Subcutaneous adipose tissue (tissue), 4 donors: ENCODE results near the gene TGM5. TPM values are rescaled to one million over a fixed set of nuclear protein-coding genes. Genes with fewer than 3 reads are reported as not detected.

Source experiments
- total RNA-seq, 4 donors: library from RNA; depleted of rRNA; stranded (reverse); fragments of >200 nt; gene quantifications; one replicate each; pipeline ENCODE4 v1.1.0, GENCODE V29; 2016
- TF ChIP-seq, protein P1 (sequence below): fragments of 450-650 bp; IDR thresholded peaks from one replicate; pipeline ENCODE4 v1.5.1; 2016; ENCODE audit warnings: low read depth, mild to moderate bottlenecking, control low read depth, antibody characterized with exemption, moderate library complexity

Gene TGM5
- total RNA-seq, 4 donors from 2014 or later = 0.22 to 4.7 (median 1.0) TPM; not detected in 1

DNA sequence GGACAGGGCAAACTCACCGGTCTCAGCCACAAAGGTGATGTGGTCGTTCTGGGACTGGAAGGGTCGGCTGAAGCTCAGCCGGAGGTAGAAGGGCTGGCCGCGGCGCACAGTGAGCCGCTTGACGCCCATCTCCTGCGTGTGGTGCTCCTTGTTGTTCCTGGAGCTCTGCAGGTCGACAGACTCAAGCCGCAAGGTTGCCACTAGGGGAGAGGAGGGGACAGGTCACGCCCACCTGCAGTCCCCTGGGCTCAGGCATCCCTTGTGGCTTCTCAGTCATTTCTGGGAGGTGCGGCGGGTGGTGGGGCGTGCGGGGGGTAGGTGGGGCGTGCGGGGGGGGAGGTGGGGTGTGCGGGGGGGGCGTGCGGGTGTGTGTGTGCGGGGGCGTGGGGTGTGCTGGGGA lies 26.7 kb upstream of the TGM5 start:
- TF ChIP-seq, protein P1, sequence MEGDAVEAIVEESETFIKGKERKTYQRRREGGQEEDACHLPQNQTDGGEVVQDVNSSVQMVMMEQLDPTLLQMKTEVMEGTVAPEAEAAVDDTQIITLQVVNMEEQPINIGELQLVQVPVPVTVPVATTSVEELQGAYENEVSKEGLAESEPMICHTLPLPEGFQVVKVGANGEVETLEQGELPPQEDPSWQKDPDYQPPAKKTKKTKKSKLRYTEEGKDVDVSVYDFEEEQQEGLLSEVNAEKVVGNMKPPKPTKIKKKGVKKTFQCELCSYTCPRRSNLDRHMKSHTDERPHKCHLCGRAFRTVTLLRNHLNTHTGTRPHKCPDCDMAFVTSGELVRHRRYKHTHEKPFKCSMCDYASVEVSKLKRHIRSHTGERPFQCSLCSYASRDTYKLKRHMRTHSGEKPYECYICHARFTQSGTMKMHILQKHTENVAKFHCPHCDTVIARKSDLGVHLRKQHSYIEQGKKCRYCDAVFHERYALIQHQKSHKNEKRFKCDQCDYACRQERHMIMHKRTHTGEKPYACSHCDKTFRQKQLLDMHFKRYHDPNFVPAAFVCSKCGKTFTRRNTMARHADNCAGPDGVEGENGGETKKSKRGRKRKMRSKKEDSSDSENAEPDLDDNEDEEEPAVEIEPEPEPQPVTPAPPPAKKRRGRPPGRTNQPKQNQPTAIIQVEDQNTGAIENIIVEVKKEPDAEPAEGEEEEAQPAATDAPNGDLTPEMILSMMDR = no peak

DNA sequence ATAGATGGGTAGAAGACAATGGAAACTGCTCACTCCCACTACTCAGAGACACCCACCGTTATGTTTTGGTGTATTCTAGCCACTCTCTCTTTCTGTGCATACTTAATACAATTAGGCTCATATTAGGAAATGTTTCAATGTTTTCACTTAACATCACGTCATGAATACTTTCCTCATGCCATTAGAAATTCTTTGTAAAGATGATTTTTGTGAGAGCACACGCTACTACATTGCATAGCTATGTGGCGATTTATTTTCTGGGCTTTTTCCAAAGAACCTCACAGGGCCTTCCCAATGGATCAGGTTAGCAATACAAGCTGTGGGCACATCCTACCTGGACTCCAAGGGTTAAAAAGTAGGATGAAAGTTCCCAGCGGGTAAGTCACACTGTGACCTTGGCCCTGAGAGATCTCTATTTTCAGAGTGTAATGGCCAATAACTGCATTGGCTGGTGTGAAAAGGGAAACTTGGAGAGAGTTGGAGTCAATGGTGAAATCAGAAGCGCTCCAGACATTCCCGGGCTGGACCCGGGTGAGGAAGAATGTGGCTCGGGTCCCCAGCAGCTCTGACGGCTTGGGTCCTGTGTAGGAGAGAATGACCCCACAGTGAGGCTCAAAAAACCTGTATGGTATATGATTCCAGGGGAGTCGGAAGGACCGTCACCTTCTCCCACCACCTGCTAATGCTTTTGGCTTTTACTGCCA lies 25.8 kb upstream of the TGM5 start:
- TF ChIP-seq, protein P1 = no peak

DNA sequence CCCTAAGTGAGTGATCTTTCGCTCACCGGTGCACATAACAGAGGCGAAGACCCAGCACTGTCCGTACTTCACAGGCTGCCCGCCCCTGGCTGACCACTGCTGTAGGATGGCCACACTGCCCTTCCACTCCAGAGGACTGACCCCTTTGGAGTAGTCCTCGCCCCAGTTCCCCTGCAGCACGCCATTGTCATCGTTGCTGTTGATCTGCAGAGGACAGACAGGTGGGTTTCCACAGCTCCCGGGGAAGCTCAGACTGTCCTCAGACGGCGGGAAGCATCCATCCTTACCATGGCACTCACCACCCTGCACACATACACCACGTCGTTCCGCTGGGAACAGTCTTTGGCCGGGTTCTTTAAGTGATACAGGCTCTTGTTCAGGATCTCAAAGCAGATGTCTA lies 20.5 kb upstream of the TGM5 start:
- TF ChIP-seq, protein P1 = no peak

DNA sequence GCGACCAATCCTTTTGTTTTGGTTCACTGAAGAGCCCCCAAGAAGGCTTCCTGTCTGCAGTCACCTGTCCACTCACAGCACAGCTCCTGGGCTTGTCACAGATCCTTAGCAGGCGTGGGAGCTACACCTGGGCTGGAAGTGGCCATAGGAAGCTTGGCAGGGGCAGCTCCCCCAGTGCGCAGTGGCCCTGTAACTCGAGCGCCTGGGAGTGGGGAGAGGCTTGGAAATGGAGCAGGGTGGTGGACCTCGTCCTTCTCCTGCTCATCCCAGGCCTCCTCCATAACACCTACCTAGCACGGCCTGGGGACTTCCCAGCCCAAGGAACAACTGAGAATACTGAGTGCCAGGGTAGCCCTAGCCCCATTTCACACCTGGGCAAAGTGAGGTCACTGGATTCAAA lies 19.3 kb upstream of the TGM5 start:
- TF ChIP-seq, protein P1 = no peak

DNA sequence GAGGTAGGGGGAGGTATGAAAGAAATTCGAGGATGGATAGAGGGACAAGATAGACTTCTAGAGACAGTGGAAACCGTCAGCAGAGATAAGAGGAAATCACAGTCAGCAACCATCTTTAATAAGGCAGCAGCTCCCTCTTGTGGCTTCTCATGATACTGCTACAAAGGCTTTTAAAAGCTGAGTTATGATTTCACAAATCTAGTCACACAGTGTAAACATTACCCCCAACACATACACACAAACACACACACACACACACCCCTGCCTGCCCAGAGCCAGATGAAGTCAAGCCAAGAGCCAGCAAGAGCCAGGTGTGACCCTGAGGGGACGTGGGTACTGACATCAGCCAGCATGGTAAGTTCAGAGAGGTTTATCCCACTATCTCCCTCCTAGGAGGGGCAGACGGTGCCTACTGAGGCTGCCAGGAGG lies 18.9 kb upstream of the TGM5 start:
- TF ChIP-seq, protein P1 = no peak

DNA sequence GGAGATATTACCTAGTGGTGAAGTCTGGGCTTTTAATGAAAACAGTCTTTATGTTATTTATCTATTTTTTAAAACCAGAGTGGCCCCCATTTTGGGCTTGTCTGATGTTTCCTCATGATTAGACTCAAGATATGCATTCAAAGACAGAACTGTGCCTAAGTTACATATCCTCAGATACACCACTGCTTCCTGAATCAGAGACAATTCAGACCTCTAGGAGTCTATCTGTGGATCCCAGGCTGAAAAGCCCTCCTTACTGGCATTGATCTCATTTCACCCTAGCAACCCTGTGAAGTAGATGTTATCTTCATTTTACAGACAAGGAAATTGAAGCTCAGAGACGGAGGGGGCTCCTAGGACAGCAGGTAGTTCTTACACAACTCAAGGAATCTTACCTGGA lies 16.8 kb upstream of the TGM5 start:
- TF ChIP-seq, protein P1 = no peak

DNA sequence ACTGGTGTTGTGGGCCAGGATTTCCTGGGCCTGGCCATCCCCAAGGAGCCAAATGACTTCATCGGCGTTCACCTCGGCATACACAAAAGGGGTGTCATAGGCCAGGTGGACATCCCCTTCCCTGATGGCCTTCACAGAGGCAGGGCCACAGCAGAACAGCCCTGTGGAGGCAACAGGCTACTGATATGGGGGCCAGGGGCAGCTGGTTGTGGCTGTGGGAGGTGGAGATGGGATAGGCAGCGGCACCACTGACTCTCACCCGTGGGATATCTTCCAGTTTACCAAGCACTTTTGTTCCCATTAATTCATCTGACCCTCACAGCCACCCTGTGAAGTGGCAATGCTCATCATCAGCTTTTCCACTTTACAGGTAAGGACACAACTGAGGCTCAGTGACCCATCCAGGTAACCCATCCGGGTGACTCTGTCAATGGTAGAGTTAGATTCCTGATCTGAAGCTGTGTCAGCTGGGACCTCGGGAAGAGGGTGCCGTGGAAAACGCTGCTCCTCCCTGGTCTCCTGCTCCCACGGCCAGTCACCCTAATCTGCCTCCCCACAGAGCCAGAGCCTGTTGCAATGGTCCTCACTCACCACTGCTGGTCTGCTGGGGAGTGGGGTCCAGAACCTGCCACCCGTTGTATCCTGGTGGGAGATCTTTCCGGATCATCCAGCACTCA lies 15.3 kb upstream of the TGM5 start:
- TF ChIP-seq, protein P1 = no peak
